HEK293 (cell line): ENCODE results near the gene APLP1.

Experiments used
- AEBP2 ChIP-seq: fragments of 450-650 bp; formaldehyde crosslinking; IDR thresholded peaks from 2 replicates; pipeline ENCODE4 v1.5.1; 2016; ENCODE audit warnings: missing biosample characterization, missing genetic modification characterization, borderline replicate concordance
- GLIS1 ChIP-seq: fragments of 450-650 bp; formaldehyde crosslinking; IDR thresholded peaks from 2 replicates; pipeline ENCODE4 v1.5.1; 2016; ENCODE audit warnings: missing biosample characterization, missing genetic modification characterization
- HOXD13 ChIP-seq: sonication (generic); formaldehyde crosslinking; IDR thresholded peaks from 2 replicates; pipeline ENCODE4 v1.8.0; 2022; ENCODE audit warnings: missing genetic modification reagents, borderline replicate concordance
- KLF17 ChIP-seq: fragments of 450-650 bp; formaldehyde crosslinking; IDR thresholded peaks from 2 replicates; pipeline ENCODE4 v1.5.1; 2016; ENCODE audit warnings: missing biosample characterization, missing genetic modification characterization
- PRDM1 ChIP-seq: fragments of 450-650 bp; formaldehyde crosslinking; IDR thresholded peaks from 2 replicates; pipeline ENCODE4; 2016; ENCODE audit warnings: missing biosample characterization, missing genetic modification characterization
- PRDM4 ChIP-seq: fragments of 450-650 bp; formaldehyde crosslinking; IDR thresholded peaks from 2 replicates; pipeline ENCODE4 v1.5.1; 2017; ENCODE audit warnings: missing biosample characterization, missing genetic modification characterization
- REPIN1 ChIP-seq: fragments of 450-650 bp; formaldehyde crosslinking; IDR thresholded peaks from 2 replicates; pipeline ENCODE4 v1.5.1; 2017; ENCODE audit warnings: missing biosample characterization, missing genetic modification characterization, low read depth
- SETDB1 ChIP-seq: IDR thresholded peaks from one replicate; pipeline ENCODE4 v1.6.1; 2017; ENCODE audit warnings: mild to moderate bottlenecking, low read length, moderate library complexity, mixed read lengths; ENCODE audit not compliant: insufficient read length
- TRIM28 ChIP-seq: IDR thresholded peaks from 2 replicates; pipeline ENCODE4 v1.6.1; 2011; ENCODE audit warnings: low read length, control low read depth, borderline replicate concordance
- ZBTB49 ChIP-seq: fragments of 450-650 bp; formaldehyde crosslinking; IDR thresholded peaks from 2 replicates; pipeline ENCODE4 v1.5.1; 2016; ENCODE audit warnings: missing biosample characterization, missing genetic modification characterization, low read depth
- ZBTB8A ChIP-seq: fragments of 450-650 bp; formaldehyde crosslinking; IDR thresholded peaks from 2 replicates; pipeline ENCODE4 v1.5.1; 2016; ENCODE audit warnings: missing biosample characterization, missing genetic modification characterization
- ZEB2 ChIP-seq: fragments of 450-650 bp; formaldehyde crosslinking; IDR thresholded peaks from 2 replicates; pipeline ENCODE4 v1.5.1; 2016; ENCODE audit warnings: missing biosample characterization, missing genetic modification characterization
- ZFP3 ChIP-seq: fragments of 450-650 bp; formaldehyde crosslinking; IDR thresholded peaks from 2 replicates; pipeline ENCODE4 v1.5.1; 2016; ENCODE audit warnings: low read depth, missing biosample characterization, missing genetic modification characterization
- ZNF114 ChIP-seq: fragments of 450-650 bp; formaldehyde crosslinking; IDR thresholded peaks from 2 replicates; pipeline ENCODE4 v1.5.0; 2017; ENCODE audit warnings: missing biosample characterization, missing genetic modification characterization
- ZNF23 ChIP-seq: fragments of 450-650 bp; formaldehyde crosslinking; IDR thresholded peaks from 2 replicates; pipeline ENCODE4 v1.5.1; 2016; ENCODE audit warnings: missing biosample characterization, missing genetic modification characterization, borderline replicate concordance
- ZNF394 ChIP-seq: fragments of 450-650 bp; formaldehyde crosslinking; IDR thresholded peaks from 2 replicates; pipeline ENCODE4 v1.5.1; 2016; ENCODE audit warnings: missing biosample characterization, missing genetic modification characterization, mild to moderate bottlenecking, moderate library complexity, borderline replicate concordance
- ZNF473 ChIP-seq: fragments of 450-650 bp; formaldehyde crosslinking; IDR thresholded peaks from 2 replicates; pipeline ENCODE4 v1.5.1; 2017; ENCODE audit warnings: missing biosample characterization, missing genetic modification characterization
- ZNF510 ChIP-seq: fragments of 450-650 bp; formaldehyde crosslinking; IDR thresholded peaks from 2 replicates; pipeline ENCODE4 v1.5.1; 2018; ENCODE audit warnings: mild to moderate bottlenecking, missing genetic modification characterization, missing biosample characterization; ENCODE audit not compliant: insufficient replicate concordance
- ZNF513 ChIP-seq: fragments of 450-650 bp; IDR thresholded peaks from 2 replicates; pipeline ENCODE4 v1.5.1; 2018; ENCODE audit warnings: missing biosample characterization, missing genetic modification characterization
- ZNF626 ChIP-seq: fragments of 450-650 bp; sonication (Bioruptor Pico); formaldehyde crosslinking; IDR thresholded peaks from 2 replicates; pipeline ENCODE4 v1.5.1; 2018; ENCODE audit warnings: missing biosample characterization, missing genetic modification characterization, inconsistent platforms
- ZNF76 ChIP-seq: fragments of 450-650 bp; formaldehyde crosslinking; IDR thresholded peaks from 2 replicates; pipeline ENCODE4; 2016; ENCODE audit warnings: low read depth, missing biosample characterization, missing genetic modification characterization, borderline replicate concordance
- ZNF776 ChIP-seq: fragments of 450-650 bp; formaldehyde crosslinking; IDR thresholded peaks from 2 replicates; pipeline ENCODE4 v1.5.0; 2017; ENCODE audit warnings: missing biosample characterization, missing genetic modification characterization, borderline replicate concordance
- ZSCAN16 ChIP-seq: fragments of 450-650 bp; formaldehyde crosslinking; IDR thresholded peaks from 2 replicates; pipeline ENCODE4 v1.5.1; 2016; ENCODE audit warnings: missing biosample characterization, missing genetic modification characterization
- ZSCAN18 ChIP-seq: fragments of 450-650 bp; formaldehyde crosslinking; IDR thresholded peaks from 2 replicates; pipeline ENCODE4 v1.5.1; 2016; ENCODE audit warnings: missing biosample characterization, missing genetic modification characterization
- ZSCAN4 ChIP-seq: fragments of 450-650 bp; formaldehyde crosslinking; IDR thresholded peaks from 2 replicates; pipeline ENCODE4 v1.5.1; 2017; ENCODE audit warnings: missing biosample characterization, missing genetic modification characterization
- ZSCAN5A ChIP-seq: fragments of 450-650 bp; formaldehyde crosslinking; IDR thresholded peaks from 2 replicates; pipeline ENCODE4 v1.5.1; 2016; ENCODE audit warnings: missing biosample characterization, missing genetic modification characterization

The APLP1 gene

GRCh38 chr19:35868172-35868822 lies at the start of gene APLP1 (continued):
- TF ChIP-seq ZBTB49 (tag by site-specific recombination): no peak
- no peak for TF ChIP-seq SETDB1
- no peak for TF ChIP-seq ZNF510
- TF ChIP-seq ZSCAN5A (tag by site-specific recombination): no peak
- TF ChIP-seq KLF17 (tag by site-specific recombination): no peak
- TF ChIP-seq ZFP3 (tag by site-specific recombination): no peak
- no peak for TF ChIP-seq PRDM1 (tag by site-specific recombination)
- TF ChIP-seq ZNF76: no peak
- TF ChIP-seq AEBP2 (tag by site-specific recombination): no peak
- no peak for TF ChIP-seq ZSCAN4
- no peak for TF ChIP-seq ZNF776 (tag by site-specific recombination)
- no peak for TF ChIP-seq TRIM28
- no peak for TF ChIP-seq ZNF626 (tag by site-specific recombination)
- TF ChIP-seq GLIS1 (tag by site-specific recombination): 0 out of 2 replicates have a peak, but pooled peaks have one; percentile 13
- no peak for TF ChIP-seq ZNF114 (tag by site-specific recombination)
- TF ChIP-seq ZNF513 (tag by site-specific recombination): no peak
- TF ChIP-seq REPIN1: no peak
- TF ChIP-seq ZEB2: no peak
- no peak for TF ChIP-seq PRDM4
- TF ChIP-seq HOXD13 (CRISPR knock-in tag): no peak
- no peak for TF ChIP-seq ZSCAN16 (tag by site-specific recombination)
- no peak for TF ChIP-seq ZSCAN18 (tag by site-specific recombination)
- no peak for TF ChIP-seq ZNF473
- peak; percentile 84 for TF ChIP-seq ZBTB8A (tag by site-specific recombination)
- no peak for TF ChIP-seq ZNF23 (tag by site-specific recombination)
- TF ChIP-seq ZNF394: peak; percentile 50
